Measurements from ENCODE around the gene CASP12. TPM values are rescaled to one million over a fixed set of nuclear protein-coding genes. Genes with fewer than 3 reads are reported as not detected.

Gene CASP12
- total and polyA plus RNA-seq, 3 donors from 2014 or later, result 0.31 to 0.94 TPM; not detected in 1

DNA sequence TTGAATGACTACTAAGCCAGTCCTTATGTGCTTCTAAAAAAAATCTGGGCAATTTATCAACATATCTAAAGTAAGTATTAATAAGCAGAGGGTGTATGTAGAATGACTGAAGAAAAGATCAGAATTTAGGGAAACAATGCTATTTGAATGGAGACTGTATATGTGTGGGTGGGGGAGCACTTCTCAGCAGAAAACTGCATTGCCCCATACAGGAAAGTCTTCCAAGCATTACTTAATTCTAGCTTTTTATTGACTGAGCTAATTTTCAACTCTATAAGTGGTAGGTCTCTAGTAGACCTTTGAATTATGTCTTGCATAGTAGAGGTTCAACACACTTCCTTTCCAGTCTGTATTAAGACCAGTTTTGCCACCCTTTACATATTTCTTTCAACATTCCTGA, 41.7 kb downstream of the CASP12 start:
- DNase-seq, result no peak
- TF ChIP-seq CTCF (IDR thresholded peaks at IDR 0.05) (no peak), POLR2A (IDR thresholded peaks at IDR 0.05) (no peak)
- Histone ChIP-seq H3K27ac (no peak overlapping the region), H3K9me3 (no peaks in the 10 kb centered on the region), H3K36me3 (ENCODE audit: low read depth, missing control alignments) (no peaks in the 10 kb centered on the region), H3K4me1 (no peaks in the 10 kb centered on the region), H3K4me3 (no peak overlapping the region), H3K27me3 (no peaks in the 10 kb centered on the region)
- intact Hi-C loops (cut with DNase I; ENCODE audit: low total_unique reads), result no loop called here

GRCh38 chr11:104855965-104856364, 42.3 kb downstream of the CASP12 start:
- WGBS, 2 donors, result 84 to 89% methylated on average over 2 of the region's 2 CpGs
- no peaks in the 10 kb centered on the region for H3K36me3 ChIP-seq (ENCODE audit: low read depth, missing control alignments)
- no peak overlapping the region for H3K4me3 ChIP-seq
- H3K4me1 ChIP-seq, result no peaks in the 10 kb centered on the region
- intact Hi-C loops (cut with DNase I; ENCODE audit: low total_unique reads), result no loop called here
- no peak for TF ChIP-seq POLR2A (IDR thresholded peaks at IDR 0.05)
- TF ChIP-seq CTCF (IDR thresholded peaks at IDR 0.05), result no peak
- H3K27ac ChIP-seq, result no peak overlapping the region
- DNase-seq, result no peak
- no peaks in the 10 kb centered on the region for H3K27me3 ChIP-seq
- no peaks in the 10 kb centered on the region for H3K9me3 ChIP-seq

DNA sequence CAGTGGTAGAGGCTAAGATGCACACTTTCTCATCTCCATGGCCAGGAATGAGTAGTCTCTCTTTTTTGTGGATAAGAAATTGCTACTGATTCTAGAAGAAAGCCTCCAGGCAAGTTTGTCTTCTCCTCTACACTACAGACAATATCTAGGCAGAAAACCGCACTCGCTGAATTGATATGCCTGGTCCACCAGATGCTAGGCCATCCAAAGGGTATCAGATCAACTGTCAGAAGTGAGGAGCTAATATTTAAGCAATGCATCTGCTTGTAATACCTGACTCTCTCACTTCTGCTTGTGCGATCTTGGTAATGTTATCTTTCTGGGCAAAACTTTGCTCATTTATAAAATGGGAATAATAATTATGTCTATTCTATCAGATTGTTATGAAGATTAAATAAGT, 45.0 kb downstream of the CASP12 start:
- no peak overlapping the region for H3K27ac ChIP-seq
- H3K9me3 ChIP-seq, result no peaks in the 10 kb centered on the region
- TF ChIP-seq POLR2A (IDR thresholded peaks at IDR 0.05) (no peak), CTCF (IDR thresholded peaks at IDR 0.05) (no peak)
- intact Hi-C loops (cut with DNase I; ENCODE audit: low total_unique reads), result no loop called here
- no peak for DNase-seq
- no peaks in the 10 kb centered on the region for H3K36me3 ChIP-seq (ENCODE audit: low read depth, missing control alignments)
- no peaks in the 10 kb centered on the region for H3K27me3 ChIP-seq
- H3K4me1 ChIP-seq, result no peaks in the 10 kb centered on the region
- no peak overlapping the region for H3K4me3 ChIP-seq
- WGBS, 2 donors, result 89 to 91% methylated on average over 3 of the region's 3 CpGs

DNA sequence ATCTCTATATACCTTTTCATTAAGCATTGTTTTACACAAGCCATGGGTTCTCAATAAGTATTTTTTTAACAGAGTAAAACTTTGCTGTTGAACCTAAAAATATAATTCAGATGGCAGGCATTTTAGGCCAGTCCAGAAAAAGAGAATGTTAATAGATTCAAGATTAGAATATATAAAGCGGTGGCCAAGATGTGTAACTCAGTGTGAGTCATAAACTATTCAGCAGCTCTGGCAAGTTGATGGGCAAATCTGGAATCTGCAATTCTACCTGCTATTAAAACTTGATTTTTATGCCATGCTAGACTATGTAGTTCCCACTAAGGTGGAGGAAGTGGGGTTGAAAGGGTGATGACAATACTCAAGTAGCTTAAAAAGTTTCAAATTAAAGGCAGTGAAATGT, 45.4 kb downstream of the CASP12 start:
- Histone ChIP-seq H3K9me3 (no peaks in the 10 kb centered on the region), H3K4me1 (no peaks in the 10 kb centered on the region), H3K27me3 (no peaks in the 10 kb centered on the region), H3K36me3 (ENCODE audit: low read depth, missing control alignments) (no peaks in the 10 kb centered on the region), H3K4me3 (no peak overlapping the region), H3K27ac (no peak overlapping the region)
- no peak for TF ChIP-seq POLR2A (IDR thresholded peaks at IDR 0.05)
- TF ChIP-seq CTCF (IDR thresholded peaks at IDR 0.05), result no peak
- WGBS, 2 donors, result 96 to 97% methylated on average over 1 of the region's 1 CpG
- intact Hi-C loops (cut with DNase I; ENCODE audit: low total_unique reads), result no loop called here
- no peak for DNase-seq

GRCh38 chr11:104846216-104846615, 52.0 kb downstream of the CASP12 start:
- Histone ChIP-seq H3K27ac (no peak overlapping the region), H3K4me1 (no peaks in the 10 kb centered on the region), H3K9me3 (no peaks in the 10 kb centered on the region), H3K36me3 (ENCODE audit: low read depth, missing control alignments) (no peaks in the 10 kb centered on the region), H3K27me3 (no peaks in the 10 kb centered on the region), H3K4me3 (no peak overlapping the region)
- DNase-seq, result no peak
- WGBS, 2 donors, result 90 to 95% methylated on average over 3 of the region's 3 CpGs
- intact Hi-C loops (cut with DNase I; ENCODE audit: low total_unique reads), result no loop called here
- TF ChIP-seq CTCF (IDR thresholded peaks at IDR 0.05), result no peak
- no peak for TF ChIP-seq POLR2A (IDR thresholded peaks at IDR 0.05)
